DOHH2 (cell line): ENCODE data around the gene PSMA8.

Experiments
- CTCF ChIP-seq: fragments of 200-600 bp; sonication (generic); IDR thresholded peaks from one replicate; pipeline ENCODE4 v1.5.1; 2014; ENCODE audit warnings: antibody characterized with exemption, mild to moderate bottlenecking, low read depth, low read length; ENCODE audit not compliant: poor library complexity, severe bottlenecking
- EZH2phosphoT487 ChIP-seq: fragments of 200-600 bp; sonication (generic); IDR thresholded peaks from 2 replicates; pipeline ENCODE4 v1.6.1; 2017; ENCODE audit warnings: borderline replicate concordance, mild to moderate bottlenecking, antibody characterized with exemption, low read length, moderate library complexity, mixed read lengths

GRCh38 chr18:26225022-26225693 is 91.5 kb downstream of the PSMA8 start:
- no peak for TF ChIP-seq EZH2phosphoT487
- no peak for TF ChIP-seq CTCF
